Lower leg skin (tissue), 4 donors: ENCODE measurements around the gene SLCO2B1. TPM values are rescaled to one million over a fixed set of nuclear protein-coding genes. Genes with fewer than 3 reads are reported as not detected.

ENCODE experiments used
- DNase-seq, 2 donors: peaks; one replicate each; pipeline ENCODE4 v3.0.0-alpha.2; 2019; ENCODE audit warnings: low spot score in 2 of 2
- H3K4me3 ChIP-seq: fragments of 200-600 bp; sonication (generic); 2 replicates; pipeline ENCODE4 v1.5.1; 2017; ENCODE audit warnings: mild to moderate bottlenecking, low read depth; ENCODE audit not compliant: poor library complexity, severe bottlenecking
- POLR2A ChIP-seq, 2 donors: fragments of 450-650 bp; IDR thresholded peaks; one replicate each; pipeline ENCODE4 v1.6.1; 2016 to 2017; ENCODE audit warnings: antibody characterized with exemption in 2 of 2, mild to moderate bottlenecking in 1 of 2, moderate library complexity in 1 of 2
- WGBS, 2 donors: methylation state at CpG; one replicate each; pipeline ENCODE4 v1.1.5; 2018; 5-methylcytosine and 5-hydroxymethylcytosine counted together
- intact Hi-C: fragments of 100-400 bp; cut with DNase I; formaldehyde crosslinking; loops from one replicate; pipeline ENCODE4 v1.15.0; 2023; ENCODE audit warnings: low total_unique reads
- total RNA-seq, 4 donors: library from RNA; depleted of rRNA; stranded (reverse); fragments of >200 nt; gene quantifications; one replicate each; pipeline ENCODE4 v1.1.0, GENCODE V29; 2016
- TF ChIP-seq, protein P1 (sequence below), 3 donors: fragments of 450-650 bp; IDR thresholded peaks; one replicate each; pipeline ENCODE4 v1.5.1; 2016; ENCODE audit warnings: antibody characterized with exemption in 3 of 3, mild to moderate bottlenecking in 3 of 3, moderate library complexity in 2 of 3

The SLCO2B1 gene
- total RNA-seq, 4 donors from 2014 or later: 5.0 to 20.9 (median 12.5) TPM

DNA sequence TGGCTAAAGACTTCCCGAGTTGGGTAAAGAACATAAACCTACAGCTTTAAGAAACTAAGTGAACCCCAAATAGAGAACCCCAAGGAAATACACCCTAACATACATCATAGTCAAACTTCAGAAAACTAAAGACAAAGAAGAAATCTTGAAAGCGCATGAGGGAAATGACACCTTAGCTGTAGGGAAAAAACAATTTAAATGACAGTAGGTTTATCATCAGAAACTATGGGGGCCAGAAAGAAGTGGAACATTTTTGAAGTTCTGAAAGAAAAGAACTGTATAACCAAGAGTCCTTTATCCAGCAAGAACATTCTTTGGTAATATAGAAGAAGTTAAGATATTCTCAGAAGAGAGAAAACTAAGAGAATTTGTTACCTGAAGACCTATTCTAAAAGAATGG is 38.7 kb upstream of the SLCO2B1 start:
- WGBS, 2 donors: 81 to 93% methylated on average over 2 of the region's 2 CpGs
- TF ChIP-seq, protein P1, sequence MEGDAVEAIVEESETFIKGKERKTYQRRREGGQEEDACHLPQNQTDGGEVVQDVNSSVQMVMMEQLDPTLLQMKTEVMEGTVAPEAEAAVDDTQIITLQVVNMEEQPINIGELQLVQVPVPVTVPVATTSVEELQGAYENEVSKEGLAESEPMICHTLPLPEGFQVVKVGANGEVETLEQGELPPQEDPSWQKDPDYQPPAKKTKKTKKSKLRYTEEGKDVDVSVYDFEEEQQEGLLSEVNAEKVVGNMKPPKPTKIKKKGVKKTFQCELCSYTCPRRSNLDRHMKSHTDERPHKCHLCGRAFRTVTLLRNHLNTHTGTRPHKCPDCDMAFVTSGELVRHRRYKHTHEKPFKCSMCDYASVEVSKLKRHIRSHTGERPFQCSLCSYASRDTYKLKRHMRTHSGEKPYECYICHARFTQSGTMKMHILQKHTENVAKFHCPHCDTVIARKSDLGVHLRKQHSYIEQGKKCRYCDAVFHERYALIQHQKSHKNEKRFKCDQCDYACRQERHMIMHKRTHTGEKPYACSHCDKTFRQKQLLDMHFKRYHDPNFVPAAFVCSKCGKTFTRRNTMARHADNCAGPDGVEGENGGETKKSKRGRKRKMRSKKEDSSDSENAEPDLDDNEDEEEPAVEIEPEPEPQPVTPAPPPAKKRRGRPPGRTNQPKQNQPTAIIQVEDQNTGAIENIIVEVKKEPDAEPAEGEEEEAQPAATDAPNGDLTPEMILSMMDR (IDR thresholded peaks at IDR 0.05): no peak
- TF ChIP-seq POLR2A (IDR thresholded peaks at IDR 0.05): no peak
- DNase-seq: no peak
- no peak overlapping the region for H3K4me3 ChIP-seq
- intact Hi-C loops: no loop called here

DNA sequence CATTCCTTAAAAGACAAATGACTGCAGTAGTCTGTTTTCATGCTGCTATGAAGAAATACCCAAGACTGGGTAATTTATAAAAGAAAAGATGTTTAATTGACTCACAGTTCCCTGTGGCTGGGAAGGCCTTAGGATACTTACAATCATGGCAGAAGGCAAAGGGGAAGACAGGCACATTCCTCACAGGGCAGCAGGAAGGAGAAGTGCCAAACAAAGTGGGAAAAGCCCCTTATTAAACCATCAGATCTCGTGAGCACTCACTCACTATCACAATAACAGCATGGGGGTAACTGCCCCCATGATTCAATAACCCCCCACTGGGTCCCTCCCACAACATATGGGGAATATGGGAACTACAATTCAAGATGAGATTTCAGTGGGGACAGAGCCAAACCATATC is 37.9 kb upstream of the SLCO2B1 start:
- DNase-seq: no peak
- TF ChIP-seq POLR2A (IDR thresholded peaks at IDR 0.05): no peak
- TF ChIP-seq, protein P1 (IDR thresholded peaks at IDR 0.05): no peak
- intact Hi-C loops: no loop called here
- 28 to 50% methylated on average over 1 of the region's 1 CpG for WGBS, 2 donors
- H3K4me3 ChIP-seq: no peak overlapping the region

DNA sequence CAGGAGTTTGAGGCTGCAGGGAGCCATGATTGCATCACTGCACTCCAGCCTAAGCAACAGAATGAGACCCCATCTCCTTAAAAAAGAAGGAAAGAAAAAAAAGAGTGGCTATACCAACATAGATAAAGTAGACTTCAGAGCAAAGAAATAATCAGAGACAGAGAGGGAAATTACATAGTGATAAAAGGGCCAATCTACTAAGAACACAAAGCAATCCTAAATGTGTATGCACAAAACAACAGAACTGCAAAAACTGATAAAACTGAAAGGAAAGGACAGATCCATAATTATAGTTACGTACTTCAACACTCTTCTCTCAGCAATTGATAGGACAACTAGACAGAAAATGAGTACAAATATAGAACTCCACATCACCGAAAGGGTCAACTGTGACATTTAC is 36.4 kb upstream of the SLCO2B1 start:
- DNase-seq: no peak
- intact Hi-C loops: no loop called here
- H3K4me3 ChIP-seq: no peak overlapping the region
- TF ChIP-seq POLR2A (IDR thresholded peaks at IDR 0.05): no peak
- TF ChIP-seq, protein P1 (IDR thresholded peaks at IDR 0.05): no peak
- WGBS, 2 donors: 98 to 99% methylated on average over 2 of the region's 2 CpGs

DNA sequence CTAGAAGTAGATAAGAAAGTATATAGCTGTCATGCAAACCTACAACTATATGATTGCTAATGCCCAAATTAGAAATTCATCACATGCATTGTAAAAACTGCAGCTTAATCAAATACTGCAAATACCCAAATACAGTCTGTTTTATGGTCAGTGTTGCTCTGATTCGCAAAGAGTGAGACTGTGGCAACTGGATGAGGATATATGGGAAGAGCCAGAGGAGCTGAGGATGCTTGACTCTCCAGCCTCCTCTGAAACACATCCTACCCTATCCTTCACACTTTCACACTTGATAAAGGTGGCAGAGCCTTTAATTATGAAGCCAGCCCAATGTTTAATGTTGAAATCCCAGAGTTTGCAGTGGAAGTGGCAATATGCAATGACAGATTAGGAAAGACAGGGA is 32.3 kb upstream of the SLCO2B1 start:
- WGBS, 2 donors: 61% methylated on average over 1 of the region's 1 CpG
- H3K4me3 ChIP-seq: no peak overlapping the region
- intact Hi-C loops: no loop called here
- DNase-seq: no peak
- no peak for TF ChIP-seq POLR2A (IDR thresholded peaks at IDR 0.05)
- TF ChIP-seq, protein P1 (IDR thresholded peaks at IDR 0.05): no peak

DNA sequence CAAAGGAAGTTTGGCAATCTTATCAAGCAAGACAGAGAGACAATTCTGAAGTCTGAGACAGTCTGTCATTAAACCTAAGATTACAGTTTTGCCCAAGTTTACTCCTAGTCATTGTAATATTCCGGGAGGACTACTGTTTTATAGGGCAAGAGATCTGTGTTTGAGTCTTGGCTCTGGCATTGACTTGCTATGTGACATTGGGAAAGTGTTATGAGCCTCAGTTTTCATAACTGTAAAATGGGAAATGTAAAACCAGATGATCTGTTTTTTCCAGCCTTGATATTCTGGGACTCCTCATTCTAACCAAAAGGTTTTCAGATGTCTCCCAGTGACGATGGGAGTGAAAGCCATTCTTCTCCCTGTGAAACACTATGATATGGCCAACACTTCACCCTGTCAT is 24.3 kb upstream of the SLCO2B1 start:
- no peak for DNase-seq
- no peak overlapping the region for H3K4me3 ChIP-seq
- WGBS, 2 donors: 80 to 85% methylated on average over 2 of the region's 2 CpGs
- intact Hi-C loops: no loop called here
- TF ChIP-seq, protein P1 (IDR thresholded peaks at IDR 0.05): no peak
- TF ChIP-seq POLR2A (IDR thresholded peaks at IDR 0.05): no peak

DNA sequence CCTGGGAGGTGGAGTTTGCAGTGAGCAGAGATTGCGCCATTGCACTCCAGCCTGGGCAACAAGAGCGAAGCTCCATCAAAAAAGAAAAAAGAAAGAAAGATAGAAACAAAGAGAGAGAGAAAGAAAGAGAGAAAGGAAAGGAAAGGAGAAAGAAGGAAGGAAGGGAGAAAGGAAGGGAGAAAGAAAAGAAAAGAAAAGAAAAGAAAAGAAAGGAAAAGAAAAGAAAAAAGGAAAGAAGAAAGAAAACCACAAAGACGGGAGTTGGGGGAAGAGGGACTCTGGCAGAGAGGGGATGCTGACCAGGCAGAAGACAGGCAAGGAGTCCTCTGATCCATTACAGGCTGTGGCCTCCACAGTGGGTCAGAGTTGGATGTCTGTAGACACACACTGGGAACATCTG is 18.8 kb upstream of the SLCO2B1 start:
- no peak for TF ChIP-seq POLR2A (IDR thresholded peaks at IDR 0.05)
- TF ChIP-seq, protein P1 (IDR thresholded peaks at IDR 0.05): no peak
- no peak overlapping the region for H3K4me3 ChIP-seq
- 78 to 92% methylated on average over 3 of the region's 3 CpGs for WGBS, 2 donors
- intact Hi-C loops: no loop called here
- DNase-seq: no peak
